Lung (tissue), 12 donors: ENCODE results near the gene UBB. TPM values are rescaled to one million over a fixed set of nuclear protein-coding genes. Genes with fewer than 3 reads are reported as not detected.
"Not testable (repeated sequence)": the region's sequence is repeated elsewhere in the genome, so short reads cannot be mapped to it uniquely, and the experiment has no call there.

Experiments used
- ATAC-seq: fragments of 200-7000 bp; cut with Tn5 transposase; one replicate; pipeline ENCODE4 v1.9.1; 2020; ENCODE audit warnings: moderate number of reproducible peaks; ENCODE audit not compliant: insufficient read depth, low FRiP score
- DNase-seq, 3 donors: peaks; one replicate each; pipeline ENCODE4 v3.0.0-alpha.2; 2013 to 2017
- H3K27ac ChIP-seq, 2 donors: one replicate each; pipeline ENCODE4 v1.5.1; 2013; ENCODE audit warnings: mild to moderate bottlenecking in 2 of 2, moderate library complexity in 2 of 2, control low read depth in 1 of 2, inconsistent platforms in 1 of 2, low read depth in 1 of 2, low read length in 1 of 2
- H3K27me3 ChIP-seq, 3 donors: one replicate each; pipeline ENCODE4 v1.5.1; 2013; ENCODE audit warnings: low read length in 2 of 3; ENCODE audit not compliant: control insufficient read depth in 3 of 3, insufficient read depth in 3 of 3
- H3K36me3 ChIP-seq, 4 donors: one replicate each; pipeline ENCODE4 v1.5.1; 2013; ENCODE audit warnings: low read length in 4 of 4, mild to moderate bottlenecking in 1 of 4, moderate library complexity in 1 of 4; ENCODE audit not compliant: control insufficient read depth in 4 of 4, insufficient read depth in 4 of 4
- H3K4me1 ChIP-seq, 5 donors: one replicate each; pipeline ENCODE4 v1.5.1; 2013; ENCODE audit warnings: low read length in 5 of 5, mild to moderate bottlenecking in 2 of 5, moderate library complexity in 1 of 5; ENCODE audit not compliant: control insufficient read depth in 5 of 5, insufficient read depth in 5 of 5
- H3K4me3 ChIP-seq: one replicate; pipeline ENCODE4 v1.5.1; 2013; ENCODE audit warnings: mild to moderate bottlenecking, control low read depth, moderate library complexity
- H3K9ac ChIP-seq, 2 donors: one replicate each; pipeline ENCODE4 v1.5.1; 2013; ENCODE audit warnings: low read length in 2 of 2, control low read depth in 1 of 2; ENCODE audit not compliant: insufficient read depth in 1 of 2
- H3K9me3 ChIP-seq, 4 donors: one replicate each; pipeline ENCODE4 v1.5.1; 2013; ENCODE audit warnings: low read length in 3 of 4, mild to moderate bottlenecking in 1 of 4, moderate library complexity in 1 of 4; ENCODE audit not compliant: control insufficient read depth in 4 of 4, insufficient read depth in 3 of 4
- WGBS, 2 donors: extraction: QIAGEN DNeasy Blood & Tissue Kit; methylation state at CpG; one replicate each; pipeline ENCODE4 v1.1.7; 2013; 5-methylcytosine and 5-hydroxymethylcytosine counted together
- polyA plus RNA-seq, 2 donors: library from polyadenylated mRNA; stranded (reverse); fragments of 200-250 nt; gene quantifications; one replicate each; pipeline ENCODE4 v1.2.1, GENCODE V29; 2013
- total RNA-seq, 2 donors: library from RNA; depleted of rRNA in 1 of 2; stranded (reverse); fragments of >200 nt in 1 of 2; gene quantifications; one replicate each; pipeline ENCODE4 v1.2.1, GENCODE V29; 2014 to 2021
- TF ChIP-seq, protein P1 (sequence below): IDR thresholded peaks from 2 replicates; pipeline ENCODE4 v1.5.1; 2012; ENCODE audit warnings: mild to moderate bottlenecking; ENCODE audit errors: control extremely low read depth, extremely low read depth
- donor health status: control.
- donor health status: control.
- donor health status: Bipolar disorder and iron deficiency.
- donor health status: healthy.
- donor health status: DM: yes; HTN: yes; CAD: no.

Gene UBB
- total and polyA plus RNA-seq, 4 donors = 602 to 1,870 (median 1,244) TPM

DNA sequence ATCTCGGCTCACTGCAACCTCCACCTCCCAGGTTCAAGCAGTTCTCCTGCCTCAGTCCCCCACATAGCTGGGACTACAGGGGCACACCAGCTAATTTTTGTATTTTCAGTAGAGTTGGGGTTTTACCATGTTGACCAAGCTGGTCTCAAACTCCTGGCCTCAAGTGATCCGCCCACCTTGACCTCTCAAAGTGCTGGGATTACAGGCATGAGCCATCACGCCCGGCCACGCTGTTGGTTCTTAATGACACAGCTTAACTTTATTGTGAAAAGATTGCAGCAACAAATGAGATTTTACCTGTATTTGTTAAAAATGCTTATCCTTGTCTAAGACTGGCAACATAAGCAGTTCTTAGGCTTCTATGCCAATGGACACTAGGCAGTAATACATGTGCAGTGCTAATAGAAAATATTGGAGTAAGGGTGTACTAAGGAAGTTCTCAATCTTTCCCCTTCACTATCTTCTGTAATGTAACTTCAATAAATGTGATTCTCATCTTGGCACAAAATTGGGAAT, 2.9 kb downstream of the UBB start:
- no peak for ATAC-seq
- WGBS, 2 donors = 69 to 84% methylated on average over 5 of the region's 5 CpGs
- Histone ChIP-seq H3K9ac (no peak overlapping the region), H3K4me3 (no peak overlapping the region), H3K27ac (no peak overlapping the region), H3K27me3 (no peaks in the 10 kb centered on the region), H3K36me3 (peaks cover 1 to 23% (median 10%) of the 10 kb centered on the region in 4 donors), H3K4me1 (peaks cover 1 to 28% (median 13%) of the 10 kb centered on the region in 5 donors), H3K9me3 (no peaks in the 10 kb centered on the region)
- TF ChIP-seq, protein P1, sequence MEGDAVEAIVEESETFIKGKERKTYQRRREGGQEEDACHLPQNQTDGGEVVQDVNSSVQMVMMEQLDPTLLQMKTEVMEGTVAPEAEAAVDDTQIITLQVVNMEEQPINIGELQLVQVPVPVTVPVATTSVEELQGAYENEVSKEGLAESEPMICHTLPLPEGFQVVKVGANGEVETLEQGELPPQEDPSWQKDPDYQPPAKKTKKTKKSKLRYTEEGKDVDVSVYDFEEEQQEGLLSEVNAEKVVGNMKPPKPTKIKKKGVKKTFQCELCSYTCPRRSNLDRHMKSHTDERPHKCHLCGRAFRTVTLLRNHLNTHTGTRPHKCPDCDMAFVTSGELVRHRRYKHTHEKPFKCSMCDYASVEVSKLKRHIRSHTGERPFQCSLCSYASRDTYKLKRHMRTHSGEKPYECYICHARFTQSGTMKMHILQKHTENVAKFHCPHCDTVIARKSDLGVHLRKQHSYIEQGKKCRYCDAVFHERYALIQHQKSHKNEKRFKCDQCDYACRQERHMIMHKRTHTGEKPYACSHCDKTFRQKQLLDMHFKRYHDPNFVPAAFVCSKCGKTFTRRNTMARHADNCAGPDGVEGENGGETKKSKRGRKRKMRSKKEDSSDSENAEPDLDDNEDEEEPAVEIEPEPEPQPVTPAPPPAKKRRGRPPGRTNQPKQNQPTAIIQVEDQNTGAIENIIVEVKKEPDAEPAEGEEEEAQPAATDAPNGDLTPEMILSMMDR = no peak
- no peak for DNase-seq

DNA sequence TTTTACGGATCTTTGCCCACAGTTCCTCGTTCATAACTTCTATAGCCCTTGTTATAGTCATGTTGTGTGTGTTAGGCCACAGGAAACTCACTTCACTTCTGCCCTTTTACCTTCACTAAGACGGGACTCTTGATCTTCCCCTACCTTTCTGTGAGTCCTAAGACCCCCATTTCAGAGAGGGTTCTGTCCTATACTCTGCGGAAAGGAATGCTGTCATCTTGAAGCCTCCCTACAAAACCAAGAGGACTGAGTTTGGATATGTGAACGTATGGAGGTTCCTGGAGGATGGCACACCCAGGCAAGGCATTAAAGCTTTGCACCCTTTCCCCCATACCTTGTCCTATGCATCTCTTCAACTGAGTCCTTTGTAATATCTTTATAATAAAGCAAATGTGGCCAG, 3.7 kb downstream of the UBB start:
- H3K4me3 ChIP-seq = no peak overlapping the region
- ATAC-seq (no peak), DNase-seq (no peak)
- peaks cover 1 to 23% (median 10%) of the 10 kb centered on the region in 4 donors for H3K36me3 ChIP-seq
- peak overlapping the region in 1 of 2 donors; percentile 17 for H3K27ac ChIP-seq
- TF ChIP-seq, protein P1 = no peak
- H3K9ac ChIP-seq = no peak overlapping the region
- H3K4me1 ChIP-seq = peaks cover 1 to 28% (median 13%) of the 10 kb centered on the region in 5 donors
- no peaks in the 10 kb centered on the region for H3K9me3 ChIP-seq
- no peaks in the 10 kb centered on the region for H3K27me3 ChIP-seq
- WGBS, 2 donors = 59 to 68% methylated on average over 5 of the region's 5 CpGs

DNA sequence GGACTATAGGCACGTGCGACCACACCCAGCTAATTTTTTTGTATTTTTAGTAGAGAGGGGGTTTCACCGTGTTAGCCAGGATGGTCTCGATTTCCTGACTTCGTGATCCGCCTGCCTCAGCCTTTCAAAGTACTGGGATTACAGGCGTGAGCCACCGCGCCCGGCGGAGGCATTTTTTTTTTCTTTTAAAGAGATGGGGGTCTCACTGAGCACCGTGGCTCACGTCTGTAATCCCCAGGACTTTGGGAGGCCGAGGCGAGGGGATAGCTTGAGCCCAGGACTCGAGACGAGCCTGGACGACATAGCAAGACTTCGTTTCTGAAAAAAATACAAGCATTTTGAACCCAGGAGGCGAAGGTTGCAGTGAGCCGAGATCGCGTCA, 5.2 kb downstream of the UBB start:
- not testable (repeated sequence) for H3K9me3 ChIP-seq, H3K9ac ChIP-seq, H3K27ac ChIP-seq, ATAC-seq, H3K27me3 ChIP-seq, DNase-seq, H3K4me3 ChIP-seq
- Histone ChIP-seq H3K4me1 (peaks cover 0 to 28% (median 13%) of the 10 kb centered on the region in 5 donors), H3K36me3 (peaks cover 1 to 23% (median 10%) of the 10 kb centered on the region in 4 donors)
- WGBS, 2 donors = 38 to 43% methylated on average over 23 of the region's 23 CpGs

DNA sequence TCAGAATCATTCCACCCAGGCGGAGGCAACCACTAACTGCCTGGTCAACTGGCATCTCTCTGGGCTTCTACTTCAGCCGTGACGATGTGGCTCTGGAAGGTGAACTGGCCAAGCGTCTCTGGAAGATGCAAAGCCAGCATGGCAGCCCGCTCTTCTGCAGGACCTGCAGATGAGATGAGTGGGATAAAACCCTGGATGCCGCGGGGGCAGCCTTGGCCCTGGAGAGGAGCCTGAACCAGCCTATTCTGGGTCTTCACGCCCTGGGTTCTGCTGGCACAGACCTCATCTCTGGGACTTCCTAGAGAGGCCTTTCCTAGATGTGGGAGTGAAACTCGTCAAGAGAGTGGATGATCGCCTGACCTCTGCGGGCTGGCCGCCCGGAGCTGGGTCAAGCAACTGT, 10.6 kb downstream of the UBB start:
- TF ChIP-seq, protein P1 = no peak
- H3K9me3 ChIP-seq = no peaks in the 10 kb centered on the region
- H3K4me1 ChIP-seq = no peaks in the 10 kb centered on the region
- no peak overlapping the region for H3K9ac ChIP-seq
- no peaks in the 10 kb centered on the region for H3K36me3 ChIP-seq
- H3K4me3 ChIP-seq = no peak overlapping the region
- WGBS, 2 donors = 95 to 96% methylated on average over 13 of the region's 13 CpGs
- ATAC-seq = no peak
- DNase-seq = no peak
- no peaks in the 10 kb centered on the region for H3K27me3 ChIP-seq
- H3K27ac ChIP-seq = no peak overlapping the region

DNA sequence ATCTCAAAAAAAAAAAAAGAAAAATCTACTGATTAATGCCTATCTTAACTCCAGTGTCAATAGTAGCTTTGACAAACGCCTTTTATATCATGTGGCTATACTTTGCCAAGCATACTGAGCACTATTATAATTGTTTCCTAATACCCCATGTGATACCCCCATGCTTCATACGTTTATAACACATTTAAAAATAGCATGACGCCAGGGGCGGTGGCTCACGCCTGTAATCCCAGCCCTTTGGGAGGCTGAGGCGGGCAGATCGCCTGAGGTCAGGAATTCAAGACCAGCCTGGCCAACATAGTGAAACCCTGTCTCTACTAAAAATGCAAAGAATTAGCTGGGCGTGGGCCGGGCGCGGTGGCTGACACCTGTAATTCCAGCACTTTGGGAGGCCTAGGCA, 11.6 kb downstream of the UBB start:
- H3K27ac ChIP-seq, H3K9me3 ChIP-seq, H3K4me1 ChIP-seq, ATAC-seq, H3K36me3 ChIP-seq, DNase-seq, H3K9ac ChIP-seq, H3K4me3 ChIP-seq, H3K27me3 ChIP-seq: not testable (repeated sequence)
- WGBS, 2 donors = 93 to 95% methylated on average over 11 of the region's 11 CpGs

DNA sequence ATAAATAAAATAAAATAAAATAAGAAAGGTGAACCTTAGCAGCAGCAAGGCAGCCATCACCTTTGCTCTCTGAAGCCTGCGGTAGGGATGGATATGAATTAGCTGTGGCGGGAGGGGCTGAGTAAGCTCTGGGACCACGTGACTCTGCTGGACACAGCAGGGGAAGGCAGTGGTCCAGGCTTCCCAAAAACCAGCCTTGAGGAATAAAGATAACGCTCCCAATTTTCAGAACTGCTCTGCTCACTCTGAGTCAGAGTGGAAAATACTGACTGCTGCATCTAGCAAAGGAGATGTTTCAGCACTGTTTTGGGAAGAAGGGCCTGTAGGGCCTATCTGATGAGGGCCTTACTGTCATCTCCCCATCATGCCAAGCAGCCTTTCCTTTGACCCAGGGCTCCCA, 15.0 kb downstream of the UBB start:
- not testable (repeated sequence) for H3K27me3 ChIP-seq, DNase-seq, H3K9me3 ChIP-seq, H3K9ac ChIP-seq, H3K4me1 ChIP-seq, ATAC-seq, H3K36me3 ChIP-seq, H3K4me3 ChIP-seq
- H3K27ac ChIP-seq = peak overlapping the region in 1 of 2 donors; percentile 57
- WGBS, 2 donors = 72 to 85% methylated on average over 4 of the region's 4 CpGs
